Urothelium cell line (cell line): ENCODE data around the gene CAPN11.

ENCODE experiments used
- DNase-seq: peaks from one replicate; pipeline ENCODE4 v3.0.0; 2011; ENCODE audit warnings: low spot score, mixed read lengths
- FAIRE-seq: peaks from 2 replicates; lab custom pipeline; 2011; peaks lifted over from hg19 to GRCh38; lab: Jason Lieb, UNC

The CAPN11 gene

DNA sequence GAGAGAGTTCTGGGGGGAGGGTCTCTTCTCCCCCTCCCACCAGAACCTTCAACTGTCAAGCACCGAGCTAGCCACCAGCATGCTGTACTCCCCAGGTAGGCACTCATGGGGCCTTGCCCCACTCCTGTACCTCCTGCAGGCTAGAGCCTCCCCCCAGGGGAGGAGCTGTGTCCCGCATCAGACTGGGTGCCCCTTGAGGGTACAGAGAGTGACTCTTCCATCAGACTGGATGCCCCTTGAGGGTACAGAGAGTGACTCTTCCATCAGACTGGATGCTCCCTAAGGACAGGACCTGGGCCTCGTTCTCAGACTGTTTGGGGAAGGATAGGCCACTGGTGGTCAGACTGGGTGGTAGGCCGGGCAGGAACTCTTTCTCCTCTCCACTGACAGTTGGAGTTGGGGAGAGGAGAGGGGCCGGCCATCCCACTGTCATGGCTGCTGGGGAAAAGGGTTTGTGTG is at the start of gene CAPN11:
Gene CAPN11 (plus strand): TSS at position 51 of the 459 bp plus-strand sequence. CDS start 29 bp downstream, at position 80.
- FAIRE-seq: no peak

DNA sequence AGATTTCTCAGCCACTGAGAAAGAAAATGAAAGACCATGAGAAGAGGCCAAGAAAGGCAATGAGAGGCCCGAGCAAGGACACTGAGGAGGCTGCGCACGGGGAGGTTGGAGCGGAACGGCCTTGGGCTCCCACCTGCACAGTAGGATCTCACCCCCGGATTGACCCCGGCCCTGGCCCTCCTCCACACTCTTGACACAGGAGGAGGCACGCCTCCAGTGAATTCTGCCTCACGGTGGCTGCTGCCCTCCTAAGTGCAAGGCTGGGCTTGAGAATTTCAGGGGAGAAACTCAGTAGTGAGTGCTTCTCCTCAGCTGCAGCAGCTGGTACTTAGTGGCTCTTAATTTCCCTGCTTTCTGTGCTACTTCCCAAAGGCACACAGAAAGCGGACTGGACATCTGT is 49.4 kb upstream of the CAPN11 start:
- DNase-seq: no peak
- no peak for FAIRE-seq

More for the DNA sequence above, at the start of gene CAPN11:
- DNase-seq: no peak

GRCh38 chr6:44110005-44110676 is 48.5 kb upstream of the CAPN11 start:
- FAIRE-seq (no peak), DNase-seq (no peak)

- FAIRE-seq (no peak), DNase-seq (no peak)
These were observed 47.7 kb upstream of the CAPN11 start for GRCh38 chr6:44110966-44111365.

- DNase-seq: no peak
- FAIRE-seq: no peak
These were observed 46.9 kb upstream of the CAPN11 start for GRCh38 chr6:44111434-44112417.

DNA sequence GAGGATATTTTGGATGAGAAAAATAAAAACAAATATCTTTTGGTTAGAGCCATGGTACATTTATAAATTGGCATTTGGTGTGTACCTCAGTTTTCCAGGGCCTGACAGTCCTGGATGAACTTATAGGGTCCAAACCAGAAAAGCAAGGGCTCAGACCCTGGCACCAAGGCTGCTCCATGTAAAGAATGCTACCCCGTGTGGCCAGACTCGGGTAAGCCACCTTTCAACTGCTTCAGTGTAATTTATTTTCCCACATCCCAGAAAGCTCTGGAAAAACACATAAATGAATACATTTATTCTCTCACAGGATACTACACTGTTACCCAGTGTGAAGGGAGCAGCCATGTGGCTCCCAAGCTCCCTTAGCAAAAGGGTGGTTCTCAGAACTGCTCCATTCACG is 45.2 kb upstream of the CAPN11 start:
- no peak for DNase-seq

DNA sequence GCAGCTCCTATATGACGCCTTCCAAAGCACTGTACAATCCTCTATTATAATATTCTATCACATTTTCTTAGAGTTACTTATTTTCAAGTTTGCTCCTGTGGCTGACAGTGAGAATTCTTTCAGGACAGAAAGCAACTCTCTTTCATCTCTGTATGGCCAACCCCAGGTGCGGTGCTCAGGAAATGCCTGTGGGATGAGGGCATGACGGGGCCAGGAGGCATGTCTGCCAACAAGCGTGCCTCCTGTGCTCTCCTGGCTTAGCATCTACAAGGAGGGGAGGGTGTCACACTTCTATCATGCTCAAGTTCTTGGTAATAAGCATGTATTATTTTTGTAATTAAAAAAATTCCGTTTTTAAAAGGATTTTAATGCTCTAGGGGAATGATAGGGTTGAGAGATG is 42.8 kb upstream of the CAPN11 start:
- FAIRE-seq: peak; percentile 80
- DNase-seq: peak; percentile 89

More for the DNA sequence above, 45.2 kb upstream of the CAPN11 start:
- FAIRE-seq: no peak

GRCh38 chr6:44116641-44117382 is 41.8 kb upstream of the CAPN11 start:
- FAIRE-seq (no peak), DNase-seq (peak; percentile 40)

- peak; percentile 67 for DNase-seq
- FAIRE-seq: no peak
These were observed 41.1 kb upstream of the CAPN11 start for GRCh38 chr6:44117397-44118128.

GRCh38 chr6:44119704-44120262 is 38.8 kb upstream of the CAPN11 start:
- no peak for DNase-seq
- FAIRE-seq: no peak

GRCh38 chr6:44120692-44121443 is 37.8 kb upstream of the CAPN11 start:
- no peak for FAIRE-seq
- DNase-seq: no peak

GRCh38 chr6:44122801-44123200 is 35.8 kb upstream of the CAPN11 start:
- DNase-seq (no peak), FAIRE-seq (no peak)

GRCh38 chr6:44123544-44123943 is 35.1 kb upstream of the CAPN11 start:
- FAIRE-seq: no peak

DNA sequence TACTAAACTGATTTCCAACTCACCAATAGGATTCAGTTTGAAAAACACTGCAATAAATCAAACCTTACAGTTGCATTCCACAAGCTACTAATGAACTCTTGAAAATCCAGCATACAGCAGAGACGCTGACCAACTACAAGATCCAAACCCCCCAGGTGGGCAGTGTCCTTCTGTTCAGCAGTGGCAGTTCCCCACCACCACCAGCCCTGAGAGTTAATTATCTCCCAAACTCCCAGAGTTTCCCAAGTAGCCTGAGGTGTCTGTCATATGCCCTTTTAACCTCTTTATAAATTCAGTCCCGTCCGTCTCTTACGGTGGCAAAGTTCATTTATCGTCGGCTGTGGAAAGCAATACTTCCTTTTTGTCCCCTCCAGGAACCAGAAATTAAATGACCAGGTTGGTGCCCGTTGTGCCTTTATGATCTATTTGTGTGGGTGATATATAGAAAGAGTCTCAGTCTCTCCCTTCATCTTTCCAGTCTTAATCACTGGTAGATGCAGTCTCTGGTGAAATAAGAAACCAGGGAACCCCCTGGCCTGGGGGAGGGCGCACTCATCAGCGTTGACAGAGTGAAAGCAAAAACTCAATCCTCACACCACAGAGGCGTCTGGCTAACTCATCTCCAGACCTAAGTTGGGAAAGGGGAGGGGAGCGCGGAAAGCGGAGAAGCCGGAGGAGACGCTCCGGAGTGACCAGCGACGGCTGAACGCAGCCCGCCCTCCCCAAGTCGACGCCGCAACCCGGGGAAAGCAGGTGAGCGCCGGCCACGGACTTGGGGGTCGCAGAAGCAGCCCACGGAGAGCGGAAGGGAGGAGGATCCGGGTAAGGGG is 32.1 kb upstream of the CAPN11 start:
- peak; percentile 72 for DNase-seq
- no peak for FAIRE-seq

More at GRCh38 chr6:44123544-44123943, 35.1 kb upstream of the CAPN11 start:
- DNase-seq: no peak

- peak; percentile 99 for DNase-seq
- no peak for FAIRE-seq
These were observed 31.2 kb upstream of the CAPN11 start, which contains the start of the genes MRPL14 and TMEM63B for GRCh38 chr6:44127186-44128019. Gene MRPL14, minus strand, starts transcription at chr6:44127452. Its CDS starts 10,841 bp downstream, at chr6:44116611. Gene TMEM63B, plus strand, starts transcription at chr6:44127554. Its CDS starts 7,031 bp downstream, at chr6:44134585.

DNA sequence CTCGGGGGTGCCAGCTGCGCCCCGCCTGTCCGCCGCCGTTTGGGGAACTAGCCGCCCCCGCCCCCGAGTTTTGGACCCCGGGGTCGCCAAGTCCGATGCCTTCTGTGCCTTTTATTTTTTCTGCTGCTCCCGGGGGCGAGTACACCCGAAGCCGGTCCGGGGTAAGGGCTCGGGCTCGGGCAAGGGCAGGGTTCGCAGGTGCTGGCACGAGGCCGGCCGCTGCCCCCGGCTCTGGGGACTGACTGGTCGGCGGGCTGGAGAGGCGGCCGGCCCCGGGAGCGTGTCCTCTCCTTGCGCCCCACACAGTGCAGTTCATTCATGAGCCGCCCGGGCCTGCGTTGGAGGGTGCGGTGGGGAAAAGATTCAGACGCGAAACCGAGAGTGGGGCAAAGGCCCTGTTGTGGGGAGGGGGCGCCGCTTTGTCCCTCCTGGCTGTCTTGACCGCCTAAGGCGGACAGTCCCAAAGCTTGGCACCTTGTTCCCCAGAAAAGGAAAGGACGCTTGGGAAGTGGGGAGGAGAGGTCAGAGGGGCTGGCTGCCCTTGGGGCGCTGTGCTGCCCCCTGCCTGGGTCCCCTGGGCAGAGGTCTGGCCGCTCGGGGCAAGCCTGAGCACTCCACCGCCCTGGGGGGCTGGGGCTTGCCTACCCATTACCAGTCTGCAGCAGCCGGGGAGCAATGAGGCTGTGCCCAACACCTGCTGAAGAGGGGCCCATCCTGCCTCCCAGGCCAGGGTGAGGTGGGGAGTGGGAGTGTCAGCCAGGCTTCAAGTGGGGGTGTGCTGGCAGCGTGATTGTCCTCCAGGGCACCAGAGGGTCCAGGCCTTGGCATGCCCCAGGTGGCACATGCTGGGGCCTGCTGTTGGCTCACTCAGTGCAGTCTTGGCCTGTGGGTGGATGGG is 30.4 kb upstream of the CAPN11 start:
- peak; percentile 59 for DNase-seq
- no peak for FAIRE-seq
